Right cardiac atrium (tissue), 5 donors: ENCODE results near the gene CDC45. TPM values are rescaled to one million over a fixed set of nuclear protein-coding genes. Genes with fewer than 3 reads are reported as not detected.

Source experiments
- ATAC-seq, 2 donors: fragments of 200-7000 bp; cut with Tn5 transposase; one replicate each; pipeline versions ENCODE4 v1.8.0 to v1.9.1; 2020; ENCODE audit warnings: moderate library complexity in 2 of 2, mild to moderate bottlenecking in 1 of 2
- DNase-seq, 3 donors: peaks; one replicate each; pipeline ENCODE4 v3.0.0-alpha.2; 2020
- H3K27ac ChIP-seq: one replicate; pipeline ENCODE4 v1.5.1; 2013; ENCODE audit warnings: mild to moderate bottlenecking, low read length, control low read depth, moderate library complexity
- H3K27me3 ChIP-seq: one replicate; pipeline ENCODE4 v1.6.1; 2013; ENCODE audit not compliant: control insufficient read depth, insufficient read depth
- H3K4me1 ChIP-seq: one replicate; pipeline ENCODE4 v1.6.1; 2013; ENCODE audit warnings: low read length; ENCODE audit not compliant: control insufficient read depth, insufficient read depth
- H3K4me3 ChIP-seq: one replicate; pipeline ENCODE4 v1.5.1; 2013; ENCODE audit warnings: low read length, control low read depth
- H3K9me3 ChIP-seq: one replicate; pipeline ENCODE4 v1.6.1; 2013; ENCODE audit warnings: low read length; ENCODE audit not compliant: control insufficient read depth
- WGBS: extraction: QIAGEN DNeasy Blood & Tissue Kit; methylation state at CpG from one replicate; pipeline ENCODE4 v1.1.7; 2013; 5-methylcytosine and 5-hydroxymethylcytosine counted together
- intact Hi-C, 4 donors: fragments of 100-400 bp; cut with DNase I; formaldehyde crosslinking; loops; one replicate each; pipeline versions ENCODE4 v1.11.0 to v1.14.0; 2022 to 2023
- polyA plus RNA-seq: library from polyadenylated mRNA; stranded (reverse); fragments of 200-250 nt; gene quantifications from one replicate; pipeline ENCODE4 v1.2.3, GENCODE V29; 2013
- total RNA-seq, 4 donors: library from RNA; stranded (reverse); fragmentation: NEBNext Ultra II Directional; extraction: Animal tissue kit (Norgen Biotek cat#: 25700); gene quantifications; one replicate each; pipeline ENCODE4 v1.2.1, GENCODE V29; 2021
- donor health status: healthy with polysubstance abuse.
- donor health status: DM: no; HTN: yes; CAD: no.
- donor health status: DM: no; HTN: no; CAD: no.
- donor health status: DM: no; HTN: yes; CAD: no; lungs with severe emphysema.
- donor health status: DM: yes; HTN: yes; CAD: no.

Gene CDC45
- total and polyA plus RNA-seq, 5 donors, result 0.16 to 0.85 (median 0.80) TPM; not detected in 2

DNA sequence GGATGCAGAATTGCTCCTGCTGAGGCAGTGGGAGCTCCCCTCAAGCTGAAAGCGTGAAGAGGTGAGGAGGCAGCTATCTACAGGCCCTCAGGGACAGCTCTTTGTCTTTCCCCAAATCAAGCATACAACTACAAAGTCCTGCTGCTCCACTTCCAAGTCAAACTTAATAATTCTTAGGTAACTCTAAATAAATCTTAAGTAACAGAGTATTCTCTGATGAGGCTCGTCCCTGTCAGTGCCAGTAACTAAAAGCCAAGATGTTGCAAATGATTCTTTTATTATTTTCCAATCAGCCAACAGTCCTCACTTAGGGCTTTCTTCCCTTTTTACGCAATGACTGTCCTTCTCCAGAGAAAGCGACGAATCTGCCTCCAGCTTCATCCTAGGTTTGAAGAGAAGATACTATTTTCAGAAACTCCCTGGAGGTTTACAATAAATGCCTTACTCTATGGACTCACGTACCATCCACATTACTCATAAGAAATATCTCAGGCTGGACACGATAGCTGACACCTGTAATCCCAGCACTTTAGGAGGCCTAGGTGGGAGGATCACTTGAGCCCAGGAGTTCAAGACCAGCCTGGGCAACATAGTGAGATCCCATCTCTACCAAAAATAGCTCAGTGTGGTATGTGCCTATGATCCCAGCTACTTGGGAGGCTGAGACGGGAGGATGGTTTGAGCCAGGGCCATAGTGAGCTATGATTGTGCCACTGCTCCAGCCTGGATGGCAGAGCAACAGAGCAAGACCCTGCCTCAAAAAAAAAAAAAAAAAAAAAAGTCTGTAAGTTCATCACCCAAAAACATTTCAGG, 29.2 kb upstream of the CDC45 start:
- ATAC-seq (no peak), DNase-seq (no peak)
- Histone ChIP-seq H3K27me3 (no peaks in the 10 kb centered on the region), H3K27ac (no peak overlapping the region), H3K9me3 (no peaks in the 10 kb centered on the region), H3K4me3 (no peak overlapping the region), H3K4me1 (peaks cover 10% of the 10 kb centered on the region)
- WGBS, result 88% methylated on average over 8 of the region's 8 CpGs
- intact Hi-C loops, result no loop called here

- ATAC-seq (no peak), DNase-seq (no peak)
- no peaks in the 10 kb centered on the region for H3K9me3 ChIP-seq
- no peaks in the 10 kb centered on the region for H3K27me3 ChIP-seq
- 95% methylated on average over 4 of the region's 4 CpGs for WGBS
- no peak overlapping the region for H3K27ac ChIP-seq
- intact Hi-C loops, result no loop called here
- no peak overlapping the region for H3K4me3 ChIP-seq
- peaks cover 7% of the 10 kb centered on the region for H3K4me1 ChIP-seq
Observed at GRCh38 chr22:19451570-19451969, 28.1 kb upstream of the CDC45 start.

- intact Hi-C loops, result no loop called here
- 95% methylated on average over 5 of the region's 5 CpGs for WGBS
- no peak overlapping the region for H3K4me3 ChIP-seq
- no peaks in the 10 kb centered on the region for H3K9me3 ChIP-seq
- H3K27me3 ChIP-seq, result no peaks in the 10 kb centered on the region
- no peaks in the 10 kb centered on the region for H3K4me1 ChIP-seq
- ATAC-seq, result no peak
- DNase-seq, result no peak
- H3K27ac ChIP-seq, result no peak overlapping the region
Observed at GRCh38 chr22:19453718-19454117, 26.0 kb upstream of the CDC45 start.

- no peak for ATAC-seq
- no peaks in the 10 kb centered on the region for H3K9me3 ChIP-seq
- intact Hi-C loops, result no loop called here
- no peaks in the 10 kb centered on the region for H3K27me3 ChIP-seq
- H3K4me3 ChIP-seq, result no peak overlapping the region
- no peak overlapping the region for H3K27ac ChIP-seq
- 83% methylated on average over 6 of the region's 6 CpGs for WGBS
- H3K4me1 ChIP-seq, result no peaks in the 10 kb centered on the region
- no peak for DNase-seq
Observed at GRCh38 chr22:19454156-19454555, 25.6 kb upstream of the CDC45 start.

DNA sequence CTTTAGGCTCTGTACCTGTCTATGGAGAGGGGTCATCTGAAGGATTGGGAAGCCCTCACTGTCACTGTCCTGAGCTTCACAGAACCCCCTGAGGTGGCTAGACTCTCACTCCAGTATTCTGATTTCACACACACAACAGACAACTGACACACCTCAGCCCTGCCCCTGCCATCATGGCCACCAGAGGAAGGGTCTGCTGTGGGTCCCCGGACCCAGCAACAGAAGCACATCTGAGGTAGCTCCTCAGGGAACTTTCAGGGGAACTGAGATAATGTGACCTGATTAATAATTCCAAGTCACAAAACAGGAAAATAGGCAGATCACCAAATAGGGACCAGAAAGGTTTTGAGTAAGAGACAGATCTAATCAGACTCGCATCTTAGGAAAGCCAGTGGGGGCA, 24.7 kb upstream of the CDC45 start:
- H3K4me3 ChIP-seq, result no peak overlapping the region
- H3K4me1 ChIP-seq, result no peaks in the 10 kb centered on the region
- DNase-seq, result no peak
- ATAC-seq, result no peak
- 96% methylated on average over 2 of the region's 2 CpGs for WGBS
- H3K27ac ChIP-seq, result no peak overlapping the region
- intact Hi-C loops, result no loop called here
- no peaks in the 10 kb centered on the region for H3K27me3 ChIP-seq
- H3K9me3 ChIP-seq, result no peaks in the 10 kb centered on the region

- Histone ChIP-seq H3K4me3 (no peak overlapping the region), H3K27me3 (no peaks in the 10 kb centered on the region), H3K4me1 (no peaks in the 10 kb centered on the region), H3K9me3 (no peaks in the 10 kb centered on the region), H3K27ac (no peak overlapping the region)
- no peak for DNase-seq
- ATAC-seq, result peak in 1 of 2 donors; percentile 13
- intact Hi-C loops, result no loop called here
- WGBS, result 77% methylated on average over 4 of the region's 4 CpGs
Observed at GRCh38 chr22:19455585-19456370, 23.9 kb upstream of the CDC45 start.

- DNase-seq, result no peak
- WGBS, result 92% methylated on average over 10 of the region's 10 CpGs
- Histone ChIP-seq H3K4me1 (no peaks in the 10 kb centered on the region), H3K27me3 (no peaks in the 10 kb centered on the region), H3K27ac (no peak overlapping the region), H3K9me3 (no peaks in the 10 kb centered on the region), H3K4me3 (no peak overlapping the region)
- ATAC-seq, result no peak
- intact Hi-C loops, result no loop called here
Observed at GRCh38 chr22:19456541-19456940, 23.2 kb upstream of the CDC45 start.

GRCh38 chr22:19457828-19458428, 21.8 kb upstream of the CDC45 start:
- ATAC-seq (no peak), DNase-seq (no peak)
- intact Hi-C loops, result no loop called here
- WGBS, result 95% methylated on average over 8 of the region's 8 CpGs
- Histone ChIP-seq H3K9me3 (no peaks in the 10 kb centered on the region), H3K27me3 (no peaks in the 10 kb centered on the region), H3K4me3 (no peak overlapping the region), H3K4me1 (no peaks in the 10 kb centered on the region), H3K27ac (no peak overlapping the region)

- H3K27me3 ChIP-seq, result no peaks in the 10 kb centered on the region
- H3K27ac ChIP-seq, result no peak overlapping the region
- 81% methylated on average over 2 of the region's 2 CpGs for WGBS
- no peak for ATAC-seq
- H3K4me1 ChIP-seq, result no peaks in the 10 kb centered on the region
- no peak for DNase-seq
- intact Hi-C loops, result no loop called here
- H3K9me3 ChIP-seq, result no peaks in the 10 kb centered on the region
- H3K4me3 ChIP-seq, result no peak overlapping the region
Observed at GRCh38 chr22:19460036-19460435, 19.7 kb upstream of the CDC45 start.

DNA sequence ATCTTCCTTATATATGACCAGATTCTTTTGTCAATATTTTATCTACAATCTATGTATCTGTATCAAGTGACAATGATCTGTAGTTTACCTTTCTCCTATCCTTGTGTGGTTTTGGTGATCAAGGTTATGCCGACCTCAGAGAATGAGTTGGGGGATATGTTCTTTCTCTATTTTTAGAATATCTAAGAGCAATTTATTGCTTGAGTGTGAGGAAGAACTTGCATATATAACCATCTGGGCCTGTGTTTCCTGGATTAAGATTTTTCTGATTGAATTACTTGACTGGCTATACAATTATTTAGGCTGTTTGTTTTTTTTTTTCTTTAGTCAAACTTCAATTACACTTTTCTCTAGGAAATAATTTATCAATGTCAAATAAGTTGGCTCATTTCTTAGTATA, 18.2 kb upstream of the CDC45 start:
- intact Hi-C loops, result no loop called here
- H3K27ac ChIP-seq, result no peak overlapping the region
- H3K9me3 ChIP-seq, result no peaks in the 10 kb centered on the region
- H3K4me1 ChIP-seq, result no peaks in the 10 kb centered on the region
- WGBS, result 89% methylated on average over 1 of the region's 1 CpG
- no peak overlapping the region for H3K4me3 ChIP-seq
- DNase-seq, result no peak
- ATAC-seq, result no peak
- H3K27me3 ChIP-seq, result no peaks in the 10 kb centered on the region

- Histone ChIP-seq H3K9me3 (no peaks in the 10 kb centered on the region), H3K4me3 (no peak overlapping the region), H3K27ac (no peak overlapping the region), H3K27me3 (no peaks in the 10 kb centered on the region), H3K4me1 (no peaks in the 10 kb centered on the region)
- 96% methylated on average over 1 of the region's 1 CpG for WGBS
- ATAC-seq (no peak), DNase-seq (no peak)
- intact Hi-C loops, result no loop called here
Observed at GRCh38 chr22:19463008-19463407, 16.7 kb upstream of the CDC45 start.
